OCI-M2 (cell line): Measurements from ENCODE around the gene BRD2.

ENCODE experiments used
- DNase-seq: peaks from one replicate; lab custom pipeline; 2025; ENCODE audit not compliant: unreplicated experiment; lab: John Stamatoyannopoulos, UW

Gene BRD2

GRCh38 chr6:33023536-33023935 lies 55.1 kb downstream of the BRD2 start:
- no peak for DNase-seq

GRCh38 chr6:33024521-33024920 lies 56.1 kb downstream of the BRD2 start:
- DNase-seq = no peak

- DNase-seq = no peak
Measured at GRCh38 chr6:33028220-33028849, 59.9 kb downstream of the BRD2 start.

GRCh38 chr6:33029328-33030184 lies 61.2 kb downstream of the BRD2 start:
- no peak for DNase-seq

GRCh38 chr6:33030245-33030644 lies 61.9 kb downstream of the BRD2 start:
- no peak for DNase-seq
